DND-41 (cell line): ENCODE results near the gene GRID1.

Source experiments
- EZH2 ChIP-seq: IDR thresholded peaks from 3 replicates; pipeline ENCODE4 v1.6.1; 2012; ENCODE audit warnings: borderline replicate concordance, low read depth, mild to moderate bottlenecking, moderate library complexity, low read length, inconsistent platforms; ENCODE audit not compliant: severe bottlenecking
- TF ChIP-seq, protein P1 (sequence below): IDR thresholded peaks from 2 replicates; pipeline ENCODE4 v1.5.1; 2012; ENCODE audit warnings: borderline replicate concordance, low read length, moderate library complexity, mild to moderate bottlenecking; ENCODE audit not compliant: poor library complexity, severe bottlenecking; ENCODE audit errors: extremely low read depth

DNA sequence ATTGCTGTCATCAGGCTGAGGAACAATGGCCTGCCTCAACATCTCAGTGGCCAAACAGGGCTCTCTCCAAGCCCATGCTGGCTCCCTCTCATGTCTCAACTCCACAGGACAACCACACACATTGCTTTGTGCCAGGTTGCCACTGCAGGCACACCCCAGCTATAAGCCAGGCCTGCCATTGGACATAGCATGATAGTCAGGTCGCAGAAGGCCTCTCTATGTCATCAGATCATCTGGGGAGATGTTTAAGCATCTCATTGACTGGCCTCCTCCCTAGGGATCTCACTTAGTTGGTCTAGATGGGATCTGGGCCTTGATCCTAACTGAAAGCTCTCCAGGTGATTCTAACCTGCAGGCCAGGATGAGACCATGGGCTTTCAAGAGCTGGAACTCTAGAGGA, 257.2 kb downstream of the GRID1 start:
- TF ChIP-seq, protein P1, sequence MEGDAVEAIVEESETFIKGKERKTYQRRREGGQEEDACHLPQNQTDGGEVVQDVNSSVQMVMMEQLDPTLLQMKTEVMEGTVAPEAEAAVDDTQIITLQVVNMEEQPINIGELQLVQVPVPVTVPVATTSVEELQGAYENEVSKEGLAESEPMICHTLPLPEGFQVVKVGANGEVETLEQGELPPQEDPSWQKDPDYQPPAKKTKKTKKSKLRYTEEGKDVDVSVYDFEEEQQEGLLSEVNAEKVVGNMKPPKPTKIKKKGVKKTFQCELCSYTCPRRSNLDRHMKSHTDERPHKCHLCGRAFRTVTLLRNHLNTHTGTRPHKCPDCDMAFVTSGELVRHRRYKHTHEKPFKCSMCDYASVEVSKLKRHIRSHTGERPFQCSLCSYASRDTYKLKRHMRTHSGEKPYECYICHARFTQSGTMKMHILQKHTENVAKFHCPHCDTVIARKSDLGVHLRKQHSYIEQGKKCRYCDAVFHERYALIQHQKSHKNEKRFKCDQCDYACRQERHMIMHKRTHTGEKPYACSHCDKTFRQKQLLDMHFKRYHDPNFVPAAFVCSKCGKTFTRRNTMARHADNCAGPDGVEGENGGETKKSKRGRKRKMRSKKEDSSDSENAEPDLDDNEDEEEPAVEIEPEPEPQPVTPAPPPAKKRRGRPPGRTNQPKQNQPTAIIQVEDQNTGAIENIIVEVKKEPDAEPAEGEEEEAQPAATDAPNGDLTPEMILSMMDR: no peak
- TF ChIP-seq EZH2: no peak
